Activated CD4-positive, alpha-beta T cell treated with anti-CD3 and anti-CD28 coated beads for 24 hours (primary cell): ENCODE results near the gene ABAT.

Experiments
- DNase-seq, 2 donors: peaks; one replicate each; pipeline ENCODE4 v3.0.0-alpha.2; 2020; ENCODE audit warnings: low read depth in 2 of 2

ABAT gene

GRCh38 chr16:8717892-8718415 lies 43.5 kb downstream of the ABAT start:
- DNase-seq: no peak

- DNase-seq: no peak
Observed at GRCh38 chr16:8718851-8719680, 44.6 kb downstream of the ABAT start.

DNA sequence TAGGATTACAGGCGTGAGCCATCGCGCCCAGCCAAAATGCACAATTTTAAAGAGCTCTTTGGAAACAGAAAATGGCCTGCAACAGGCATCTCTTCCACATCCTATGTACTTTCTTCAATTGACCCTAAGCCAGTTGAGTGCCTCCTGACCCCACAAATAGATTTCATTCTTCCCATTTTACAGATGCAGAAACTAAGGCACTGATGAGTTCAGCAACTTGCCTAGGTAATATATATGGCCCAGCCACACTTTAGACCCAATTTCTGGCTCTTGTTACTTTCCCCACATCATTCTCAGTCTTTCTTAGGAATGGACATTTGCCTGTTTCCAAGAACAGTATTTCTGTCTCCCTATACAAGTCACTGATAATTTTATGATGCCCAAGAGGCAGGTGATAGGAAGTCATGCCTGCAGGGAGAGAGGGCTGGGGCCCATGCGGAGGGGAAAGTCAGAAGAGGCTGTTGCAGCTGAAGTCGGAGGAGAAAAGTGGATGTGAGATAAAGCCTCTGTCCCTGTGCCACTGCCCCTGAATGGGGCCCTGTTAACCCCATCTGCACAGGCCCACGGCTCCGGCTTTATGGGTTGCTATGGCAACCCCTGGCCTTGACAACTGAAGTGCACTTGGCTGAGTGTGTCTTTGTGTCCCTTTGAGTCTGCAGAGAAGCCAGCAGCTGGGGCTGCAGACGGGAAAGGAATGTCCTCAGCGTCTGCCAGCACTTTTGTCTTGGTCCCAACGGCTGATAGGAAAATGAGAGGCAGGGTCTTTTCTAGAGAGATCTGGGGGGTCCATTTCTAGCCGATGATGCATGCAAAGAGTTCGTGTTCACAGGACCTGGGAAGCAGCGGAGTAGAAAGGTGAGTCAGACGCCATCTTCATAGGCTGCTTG lies 45.9 kb downstream of the ABAT start:
- DNase-seq: no peak

- DNase-seq: no peak
Observed at GRCh38 chr16:8720967-8721308, 46.5 kb downstream of the ABAT start.

- no peak for DNase-seq
Observed at GRCh38 chr16:8721336-8722024, 47.1 kb downstream of the ABAT start.

GRCh38 chr16:8722025-8722348 lies 47.6 kb downstream of the ABAT start:
- no peak for DNase-seq

- DNase-seq: no peak
Observed at GRCh38 chr16:8725513-8726178, 51.2 kb downstream of the ABAT start.

- DNase-seq: no peak
Observed at GRCh38 chr16:8727131-8727806, 52.9 kb downstream of the ABAT start.

- DNase-seq: no peak
Observed at GRCh38 chr16:8727857-8728618, 53.6 kb downstream of the ABAT start.

DNA sequence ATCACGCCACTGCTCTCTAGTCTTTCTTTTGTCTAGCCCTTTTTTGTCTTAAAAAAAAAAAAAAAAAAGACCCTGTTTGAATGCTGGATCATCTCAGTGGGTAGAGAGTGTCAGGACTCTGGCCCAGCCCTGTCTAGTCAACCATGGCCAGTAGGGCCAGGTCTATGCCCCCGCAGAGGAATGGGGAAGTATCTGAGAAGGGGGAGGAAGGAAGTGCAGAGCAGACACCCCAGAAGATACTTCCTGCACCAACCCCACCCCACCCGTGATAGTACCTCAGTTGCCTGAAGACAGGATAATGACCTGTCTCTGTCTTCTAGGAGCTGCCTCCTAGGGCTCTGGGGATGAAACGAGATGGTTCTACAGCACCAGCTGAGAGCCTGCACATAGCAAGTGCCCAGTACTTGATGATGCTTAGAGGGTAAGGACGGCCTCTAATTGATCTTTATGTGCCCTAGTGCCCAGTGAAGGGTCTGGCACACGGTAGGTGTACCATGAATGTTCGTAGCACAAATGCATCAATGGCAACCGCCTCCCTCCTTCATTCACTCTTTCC lies 55.4 kb downstream of the ABAT start:
- no peak for DNase-seq

DNA sequence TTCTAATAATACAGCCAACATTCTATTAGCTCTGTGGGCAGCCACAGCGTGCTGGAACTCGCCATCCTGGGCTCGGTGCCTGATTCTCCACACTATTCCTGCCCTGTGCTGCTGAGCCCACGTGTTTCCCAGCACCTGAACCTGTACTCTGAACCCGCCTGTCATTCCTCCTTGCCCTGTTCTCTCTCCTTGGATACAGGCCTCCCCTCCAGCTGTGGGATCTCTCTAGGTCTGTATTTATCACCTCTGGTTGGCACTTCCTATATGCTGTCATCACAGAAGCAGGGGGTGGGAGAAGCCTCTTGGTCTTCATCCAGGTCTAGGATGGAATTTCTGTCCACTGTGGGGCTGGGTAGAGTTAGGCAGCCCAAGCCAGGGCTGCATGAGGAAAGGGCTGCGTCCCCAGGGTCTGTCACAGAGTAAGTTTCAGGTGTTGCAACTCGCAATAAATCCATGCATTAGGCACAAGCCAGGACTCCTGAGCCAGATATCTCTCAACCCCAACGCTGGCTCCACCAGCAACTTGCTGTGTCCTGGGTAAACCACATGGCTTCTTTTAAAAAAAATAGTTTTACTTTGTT lies 56.0 kb downstream of the ABAT start:
- no peak for DNase-seq

- DNase-seq: no peak
Observed at GRCh38 chr16:8733849-8734540, 59.6 kb downstream of the ABAT start.

- no peak for DNase-seq
Observed at GRCh38 chr16:8735574-8735973, 61.2 kb downstream of the ABAT start.

DNA sequence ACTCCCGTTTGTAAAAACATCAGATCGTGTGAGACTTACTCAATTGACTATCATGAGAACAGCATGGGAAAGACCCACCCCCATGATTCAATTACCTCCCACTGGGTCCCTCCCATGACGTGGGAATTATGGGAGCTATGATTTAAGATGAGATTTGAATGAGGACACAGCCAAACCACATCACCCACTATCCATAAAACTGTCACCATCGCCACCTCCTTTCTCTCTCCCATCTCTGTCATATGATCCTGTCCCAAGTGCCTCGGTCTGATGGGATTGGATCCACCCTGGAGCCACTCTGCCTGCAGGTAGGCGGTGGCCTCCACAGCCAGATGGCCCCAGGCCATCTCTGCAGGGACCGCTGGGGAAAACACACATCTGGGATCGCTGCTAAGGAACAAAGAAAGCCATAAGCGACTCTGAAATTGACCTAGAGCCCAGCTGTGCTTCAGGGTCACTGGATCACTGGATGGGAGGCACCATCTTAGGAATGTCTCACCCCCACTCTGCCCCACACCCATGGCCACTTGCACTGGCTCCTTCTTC lies 61.8 kb downstream of the ABAT start:
- DNase-seq: no peak

GRCh38 chr16:8739151-8739550 lies 64.7 kb downstream of the ABAT start:
- DNase-seq: no peak

- DNase-seq: no peak
Observed at GRCh38 chr16:8739989-8740704, 65.7 kb downstream of the ABAT start.

- DNase-seq: no peak
Observed at GRCh38 chr16:8740775-8741355, 66.4 kb downstream of the ABAT start.

DNA sequence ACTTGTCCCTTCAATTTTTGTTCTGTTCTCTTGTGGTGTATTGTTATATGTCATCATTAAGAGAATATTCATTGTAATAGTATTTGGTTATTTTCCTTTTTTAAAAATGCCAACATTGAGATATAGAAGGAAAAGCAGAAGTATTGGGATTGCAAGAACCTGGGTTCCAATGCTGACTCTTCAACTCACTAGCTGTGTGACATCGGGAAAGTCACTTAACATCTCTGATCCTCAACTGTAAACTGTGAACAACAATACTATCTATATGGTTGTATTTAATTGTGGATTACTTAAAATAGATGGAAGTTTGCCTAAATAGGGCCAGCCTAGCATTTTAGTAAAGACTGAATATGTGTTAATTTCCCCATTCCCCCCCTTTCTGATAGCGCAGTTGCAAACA lies 67.2 kb downstream of the ABAT start:
- no peak for DNase-seq
